Natural killer cell (primary cell): ENCODE data around the gene ARSB. TPM values are rescaled to one million over a fixed set of nuclear protein-coding genes. Genes with fewer than 3 reads are reported as not detected.
"Not testable (repeated sequence)": the region's sequence is repeated elsewhere in the genome, so short reads cannot be mapped to it uniquely, and the experiment has no call there.

ENCODE experiments used
- ATAC-seq, 3 donors: fragments of 150-1000 bp in 2 of 3; fragments of 200-7000 bp in 1 of 3; cut with Tn5 transposase; 1 replicate in 1 of 3; 2 replicates in 2 of 3; pipeline ENCODE4 v1.10.0; 2021; ENCODE audit warnings: mild to moderate bottlenecking in 2 of 3, moderate library complexity in 2 of 3
- DNase-seq, 2 donors: peaks; one replicate each; pipeline versions ENCODE4 v3.0.0 to v3.0.0-alpha.2; 2013 to 2021; ENCODE audit warnings: mixed read lengths in 1 of 2
- H3K27ac ChIP-seq: one replicate; pipeline ENCODE4 v1.5.1; 2013; ENCODE audit warnings: mild to moderate bottlenecking, low read length
- H3K27me3 ChIP-seq: one replicate; pipeline ENCODE4 v1.6.1; 2013; ENCODE audit warnings: low read length; ENCODE audit not compliant: control insufficient read depth, insufficient read depth
- H3K36me3 ChIP-seq: one replicate; pipeline ENCODE4 v1.6.1; 2013; ENCODE audit warnings: low read length; ENCODE audit not compliant: control insufficient read depth, insufficient read depth
- H3K4me1 ChIP-seq: one replicate; pipeline ENCODE4 v1.6.1; 2013; ENCODE audit warnings: low read length; ENCODE audit not compliant: control insufficient read depth, insufficient read depth
- H3K4me3 ChIP-seq: one replicate; pipeline ENCODE4 v1.5.1; 2013; ENCODE audit warnings: low read length
- H3K9me3 ChIP-seq: one replicate; pipeline ENCODE4 v1.6.1; 2013; ENCODE audit warnings: low read length; ENCODE audit not compliant: control insufficient read depth, insufficient read depth
- H3K27ac Mint-ChIP-seq, 2 donors: one replicate each; pipeline ENCODE4 v1.8.0; 2022; ENCODE audit warnings: mild to moderate bottlenecking in 2 of 2, mixed read lengths in 2 of 2, moderate library complexity in 1 of 2
- H3K27me3 Mint-ChIP-seq, 2 donors: one replicate each; pipeline ENCODE4 v1.8.0; 2022; ENCODE audit warnings: low read depth in 2 of 2, mixed read lengths in 2 of 2
- H3K36me3 Mint-ChIP-seq: one replicate; pipeline ENCODE4 v1.8.0; 2022; ENCODE audit warnings: mixed read lengths
- H3K4me1 Mint-ChIP-seq, 2 donors: one replicate each; pipeline ENCODE4 v1.8.0; 2022; ENCODE audit warnings: mixed read lengths in 2 of 2
- H3K4me3 Mint-ChIP-seq: one replicate; pipeline ENCODE4 v1.8.0; 2022; ENCODE audit warnings: mild to moderate bottlenecking, moderate library complexity, mixed read lengths
- H3K9me3 Mint-ChIP-seq, 2 donors: one replicate each; pipeline ENCODE4 v1.8.0; 2022; ENCODE audit warnings: mixed read lengths in 2 of 2
- WGBS: methylation state at CpG from one replicate; pipeline ENCODE4 v1.1.7; 2013; ENCODE audit warnings: missing lambda C conversion rate; ENCODE audit not compliant: insufficient coverage; 5-methylcytosine and 5-hydroxymethylcytosine counted together
- intact Hi-C: fragments of 100-400 bp; cut with micrococcal nuclease; formaldehyde crosslinking; loops from one replicate; pipeline ENCODE4 v1.14.2; 2022
- total RNA-seq, 4 donors: library from RNA; stranded (reverse); fragments of 120-200 nt in 1 of 4; gene quantifications; one replicate each; pipeline versions ENCODE4 v1.2.3 to v1.2.4, GENCODE V29; 2013 to 2022
- TF ChIP-seq, protein P1 (sequence below): fragments of 200-600 bp; IDR thresholded peaks from one replicate; pipeline ENCODE4 v1.8.0; 2022; ENCODE audit warnings: antibody characterized with exemption

The ARSB gene
- total RNA-seq, 3 donors from 2014 or later (not counting 1 experiment from before 2014, with no cell fraction given): 8.6 to 12.8 (median 8.9) TPM

DNA sequence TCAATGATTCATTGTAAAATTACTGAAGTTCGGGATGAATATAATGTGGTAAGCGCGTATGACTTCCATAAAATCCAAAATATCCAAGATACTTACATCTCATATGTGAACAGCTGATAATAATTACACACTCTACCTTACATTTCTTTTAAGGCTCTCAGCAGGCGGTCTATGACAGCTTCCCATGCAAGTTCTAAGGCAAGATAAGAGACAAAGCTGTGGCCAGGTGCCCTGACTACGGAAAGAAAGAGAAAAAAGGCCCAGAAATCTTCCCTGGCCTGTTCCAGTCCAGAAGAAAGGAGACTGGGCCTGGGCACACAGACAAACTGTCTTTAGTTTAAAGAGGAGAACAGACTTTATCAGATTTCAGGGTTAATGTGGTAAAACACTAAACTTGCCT lies 69.1 kb downstream of the ARSB start:
- 96% methylated on average over 3 of the region's 5 CpGs for WGBS
- Mint-ChIP-seq H3K27ac (no peak overlapping the region), H3K4me1 (peaks cover 0 to 5% of the 10 kb centered on the region in 2 donors), H3K9me3 (no peaks in the 10 kb centered on the region), H3K4me3 (no peak overlapping the region), H3K27me3 (no peaks in the 10 kb centered on the region), H3K36me3 (no peaks in the 10 kb centered on the region)
- Histone ChIP-seq H3K4me1 (no peaks in the 10 kb centered on the region), H3K27ac (no peak overlapping the region), H3K4me3 (no peak overlapping the region), H3K36me3 (no peaks in the 10 kb centered on the region), H3K9me3 (no peaks in the 10 kb centered on the region), H3K27me3 (no peaks in the 10 kb centered on the region)
- TF ChIP-seq, protein P1, sequence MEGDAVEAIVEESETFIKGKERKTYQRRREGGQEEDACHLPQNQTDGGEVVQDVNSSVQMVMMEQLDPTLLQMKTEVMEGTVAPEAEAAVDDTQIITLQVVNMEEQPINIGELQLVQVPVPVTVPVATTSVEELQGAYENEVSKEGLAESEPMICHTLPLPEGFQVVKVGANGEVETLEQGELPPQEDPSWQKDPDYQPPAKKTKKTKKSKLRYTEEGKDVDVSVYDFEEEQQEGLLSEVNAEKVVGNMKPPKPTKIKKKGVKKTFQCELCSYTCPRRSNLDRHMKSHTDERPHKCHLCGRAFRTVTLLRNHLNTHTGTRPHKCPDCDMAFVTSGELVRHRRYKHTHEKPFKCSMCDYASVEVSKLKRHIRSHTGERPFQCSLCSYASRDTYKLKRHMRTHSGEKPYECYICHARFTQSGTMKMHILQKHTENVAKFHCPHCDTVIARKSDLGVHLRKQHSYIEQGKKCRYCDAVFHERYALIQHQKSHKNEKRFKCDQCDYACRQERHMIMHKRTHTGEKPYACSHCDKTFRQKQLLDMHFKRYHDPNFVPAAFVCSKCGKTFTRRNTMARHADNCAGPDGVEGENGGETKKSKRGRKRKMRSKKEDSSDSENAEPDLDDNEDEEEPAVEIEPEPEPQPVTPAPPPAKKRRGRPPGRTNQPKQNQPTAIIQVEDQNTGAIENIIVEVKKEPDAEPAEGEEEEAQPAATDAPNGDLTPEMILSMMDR: no peak
- intact Hi-C loops: no loop called here
- no peak for ATAC-seq
- DNase-seq: no peak

DNA sequence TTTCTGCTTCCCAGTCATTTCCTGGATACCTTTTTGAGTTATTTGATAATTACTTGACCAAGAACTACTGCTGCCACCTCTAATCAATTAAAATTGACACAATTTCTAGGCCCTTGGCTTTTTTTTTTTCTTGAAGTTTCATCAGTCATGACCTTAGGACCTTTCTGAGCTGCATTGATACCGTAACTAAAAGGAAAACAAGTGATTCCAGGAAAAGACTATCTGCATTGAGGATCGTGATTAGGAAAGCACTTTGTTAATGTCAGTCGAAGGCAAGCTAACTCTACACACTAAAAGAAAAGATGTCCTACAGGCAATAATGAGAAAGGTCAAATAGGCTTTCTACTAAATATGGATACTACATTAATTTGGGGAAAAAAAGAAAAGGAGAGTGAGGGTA lies 69.9 kb downstream of the ARSB start:
- Mint-ChIP-seq H3K4me3 (no peak overlapping the region), H3K27me3 (no peaks in the 10 kb centered on the region), H3K27ac (no peak overlapping the region), H3K9me3 (no peaks in the 10 kb centered on the region), H3K36me3 (no peaks in the 10 kb centered on the region), H3K4me1 (peaks cover 2 to 5% of the 10 kb centered on the region in 2 donors)
- H3K9me3 ChIP-seq: no peaks in the 10 kb centered on the region
- no peak overlapping the region for H3K4me3 ChIP-seq
- ATAC-seq (no peak), DNase-seq (no peak)
- intact Hi-C loops: no loop called here
- TF ChIP-seq, protein P1: no peak
- H3K4me1 ChIP-seq: no peaks in the 10 kb centered on the region
- 100% methylated on average over 2 of the region's 3 CpGs for WGBS
- H3K27ac ChIP-seq: no peak overlapping the region
- no peaks in the 10 kb centered on the region for H3K36me3 ChIP-seq
- no peaks in the 10 kb centered on the region for H3K27me3 ChIP-seq

DNA sequence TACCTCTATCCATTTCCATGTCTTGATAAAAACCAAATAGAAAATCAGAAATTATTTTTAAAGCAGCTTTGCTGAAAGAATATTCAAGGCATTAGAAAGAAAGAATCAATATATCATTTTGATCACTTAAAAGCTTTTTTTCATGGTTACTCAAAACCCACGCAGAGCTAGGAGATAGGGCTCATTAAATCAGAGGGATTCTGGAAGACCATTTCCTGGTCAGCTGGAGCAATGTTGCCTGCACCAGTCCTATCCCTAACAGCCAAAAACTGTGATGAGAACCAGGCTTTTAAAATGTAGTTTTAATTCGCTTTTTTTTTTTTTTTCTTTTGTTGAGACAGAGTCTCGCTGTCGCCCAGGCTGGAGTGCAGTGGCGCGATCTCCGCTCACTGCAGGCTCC lies 72.3 kb downstream of the ARSB start:
- H3K36me3 Mint-ChIP-seq: no peaks in the 10 kb centered on the region
- H3K4me1 Mint-ChIP-seq: peaks cover 5 to 10% of the 10 kb centered on the region in 2 donors
- H3K27me3 ChIP-seq: no peaks in the 10 kb centered on the region
- H3K36me3 ChIP-seq: no peaks in the 10 kb centered on the region
- H3K27me3 Mint-ChIP-seq: no peaks in the 10 kb centered on the region
- no peaks in the 10 kb centered on the region for H3K4me1 ChIP-seq
- DNase-seq (no peak), ATAC-seq (no peak)
- no peak overlapping the region for H3K4me3 Mint-ChIP-seq
- H3K27ac ChIP-seq: no peak overlapping the region
- no peaks in the 10 kb centered on the region for H3K9me3 ChIP-seq
- H3K4me3 ChIP-seq: no peak overlapping the region
- no peak overlapping the region for H3K27ac Mint-ChIP-seq
- intact Hi-C loops: no loop called here
- 96% methylated on average over 7 of the region's 7 CpGs for WGBS
- TF ChIP-seq, protein P1: no peak
- no peaks in the 10 kb centered on the region for H3K9me3 Mint-ChIP-seq

DNA sequence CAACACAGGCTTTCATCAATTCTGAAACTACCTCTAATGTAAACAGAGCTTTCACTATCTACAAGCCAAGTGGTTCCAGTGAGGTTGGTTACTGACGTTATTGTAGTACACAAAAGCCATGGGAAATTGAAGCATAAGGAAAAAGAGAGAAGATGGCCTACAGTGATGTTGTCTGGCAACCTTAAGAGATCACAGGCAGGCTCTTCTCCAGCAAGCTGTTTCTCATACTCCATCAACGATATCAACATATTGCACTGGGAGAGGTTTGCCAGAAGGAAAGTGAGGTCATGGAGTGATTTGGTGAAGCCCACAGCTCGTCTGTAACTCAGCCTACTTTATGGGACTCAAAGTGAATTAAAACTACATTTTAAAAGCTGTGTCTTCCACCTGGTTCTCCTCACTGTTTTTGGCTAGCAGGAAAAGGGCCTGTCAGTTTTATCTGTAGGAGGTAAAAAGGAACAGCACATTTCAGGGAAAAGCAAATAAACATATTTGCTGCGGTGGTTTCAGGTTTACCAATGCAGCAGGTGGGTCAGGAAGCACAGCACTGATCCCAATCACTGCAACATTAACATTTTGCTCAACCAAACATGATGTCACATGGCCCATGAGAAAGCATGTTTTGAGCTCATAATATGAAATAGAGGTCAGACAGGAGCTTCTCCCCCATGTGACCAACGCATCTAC lies 72.9 kb downstream of the ARSB start:
- Mint-ChIP-seq H3K36me3 (no peaks in the 10 kb centered on the region), H3K9me3 (no peaks in the 10 kb centered on the region), H3K4me3 (no peak overlapping the region), H3K27ac (no peak overlapping the region), H3K27me3 (no peaks in the 10 kb centered on the region), H3K4me1 (peaks cover 5 to 10% of the 10 kb centered on the region in 2 donors)
- no peak overlapping the region for H3K4me3 ChIP-seq
- intact Hi-C loops: no loop called here
- DNase-seq: no peak
- H3K9me3 ChIP-seq: no peaks in the 10 kb centered on the region
- no peaks in the 10 kb centered on the region for H3K36me3 ChIP-seq
- H3K27ac ChIP-seq: no peak overlapping the region
- ATAC-seq: no peak
- TF ChIP-seq, protein P1: no peak
- H3K4me1 ChIP-seq: no peaks in the 10 kb centered on the region
- 74% methylated on average over 4 of the region's 5 CpGs for WGBS
- no peaks in the 10 kb centered on the region for H3K27me3 ChIP-seq

DNA sequence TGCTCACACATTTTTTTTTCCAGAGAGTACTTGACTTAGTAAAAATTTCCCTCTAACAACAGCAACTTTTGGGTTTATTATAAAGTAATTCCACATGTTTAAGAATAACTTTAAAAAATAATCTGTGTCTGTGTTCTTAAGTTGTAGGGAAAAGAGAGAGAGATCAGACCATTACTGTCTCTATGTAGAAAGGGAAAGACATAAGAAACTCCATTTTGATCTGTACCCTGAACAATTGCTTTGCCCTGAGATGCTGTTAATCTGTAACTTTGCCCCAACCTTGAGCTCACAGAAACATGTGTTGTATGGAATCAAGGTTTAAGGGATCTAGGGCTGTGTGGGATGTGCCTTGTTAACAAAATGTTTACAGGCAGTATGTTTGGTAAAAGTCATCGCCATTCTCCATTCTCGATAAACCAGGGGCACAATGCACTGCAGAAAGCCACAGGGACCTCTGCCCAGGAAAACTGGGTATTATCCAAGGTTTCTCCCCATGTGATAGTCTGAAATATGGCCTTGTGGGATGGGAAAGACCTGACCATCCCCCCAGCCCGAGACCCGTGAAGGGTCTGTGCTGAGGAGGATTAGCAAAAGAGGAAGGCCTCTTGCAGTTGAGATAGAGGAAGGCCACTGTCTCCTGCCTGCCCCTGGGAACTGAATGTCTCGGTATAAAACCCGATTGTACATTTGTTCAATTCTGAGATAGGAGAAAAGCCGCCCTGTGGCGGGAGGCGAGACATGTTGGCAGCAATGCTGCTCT lies 75.7 kb downstream of the ARSB start:
- H3K36me3 Mint-ChIP-seq, intact Hi-C loops, H3K4me3 ChIP-seq, ATAC-seq, H3K36me3 ChIP-seq, H3K4me3 Mint-ChIP-seq, H3K27me3 Mint-ChIP-seq, H3K27ac Mint-ChIP-seq, DNase-seq, H3K9me3 Mint-ChIP-seq, H3K27me3 ChIP-seq, H3K4me1 ChIP-seq, H3K9me3 ChIP-seq, H3K27ac ChIP-seq: not testable (repeated sequence)
- peaks cover 15 to 16% of the 10 kb centered on the region in 2 donors for H3K4me1 Mint-ChIP-seq
- 92% methylated on average over 4 of the region's 9 CpGs for WGBS
